Uterus (tissue), 2 donors: ENCODE data around the gene TMED10.

Experiments
- CTCF ChIP-seq, 4 experiments: fragments of 200-600 bp in 2 of 4; fragments of 450-650 bp in 2 of 4; sonication (generic) in 2 of 4; IDR thresholded peaks; one replicate each; pipeline ENCODE4 v1.5.1; 2016 to 2019; ENCODE audit warnings: antibody characterized with exemption in 4 of 4, mild to moderate bottlenecking in 2 of 4, moderate library complexity in 1 of 4
- POLR2A ChIP-seq, 2 donors: fragments of 450-650 bp; IDR thresholded peaks; one replicate each; pipeline ENCODE4 v1.6.1; 2016; ENCODE audit warnings: antibody characterized with exemption in 2 of 2, mild to moderate bottlenecking in 1 of 2, moderate library complexity in 1 of 2

GRCh38 chr14:75081660-75082229, 94.7 kb downstream of the TMED10 start:
- TF ChIP-seq CTCF (IDR thresholded peaks at IDR 0.05) (no peak), POLR2A (IDR thresholded peaks at IDR 0.05) (no peak)
